ENCODE results near the gene GATM. TPM values are rescaled to one million over a fixed set of nuclear protein-coding genes. Genes with fewer than 3 reads are reported as not detected.

GATM gene
- total and polyA plus RNA-seq, 12 donors: 3.6 to 73.2 (median 25.8) TPM

DNA sequence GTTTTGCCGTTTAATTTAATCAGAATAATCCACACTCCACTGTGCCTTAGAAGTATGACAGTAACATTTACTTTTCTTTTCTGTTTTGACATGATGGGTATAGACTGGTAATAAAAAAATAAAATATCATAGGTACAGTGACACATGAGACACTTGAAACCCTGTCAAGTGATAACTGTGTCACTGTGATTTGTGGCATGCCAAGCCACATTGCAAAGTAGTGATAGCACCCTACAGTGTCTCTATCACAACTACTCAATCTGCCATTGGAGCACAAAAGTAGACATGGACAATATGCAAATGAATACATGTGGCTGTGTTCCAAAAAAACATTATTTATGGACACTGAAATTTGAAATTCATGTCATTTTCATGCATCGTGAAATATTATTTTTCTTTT is 22.5 kb downstream of the GATM start:
- Histone ChIP-seq H3K9me3 (replicated peaks in 1 of 3) (no peaks in the 10 kb centered on the region), H3K36me3 (replicated peaks in 1 of 2) (no peaks in the 10 kb centered on the region), H3K27me3 (no peaks in the 10 kb centered on the region), H3K4me3 (no peak overlapping the region), H3K27ac (no peak overlapping the region), H3K4me1 (replicated peaks in 1 of 2) (no peaks in the 10 kb centered on the region)
- 74 to 90% (median 80%) methylated on average over 2 of the region's 2 CpGs for WGBS, 4 donors
- DNase-seq: no peak
- TF ChIP-seq, protein P1, sequence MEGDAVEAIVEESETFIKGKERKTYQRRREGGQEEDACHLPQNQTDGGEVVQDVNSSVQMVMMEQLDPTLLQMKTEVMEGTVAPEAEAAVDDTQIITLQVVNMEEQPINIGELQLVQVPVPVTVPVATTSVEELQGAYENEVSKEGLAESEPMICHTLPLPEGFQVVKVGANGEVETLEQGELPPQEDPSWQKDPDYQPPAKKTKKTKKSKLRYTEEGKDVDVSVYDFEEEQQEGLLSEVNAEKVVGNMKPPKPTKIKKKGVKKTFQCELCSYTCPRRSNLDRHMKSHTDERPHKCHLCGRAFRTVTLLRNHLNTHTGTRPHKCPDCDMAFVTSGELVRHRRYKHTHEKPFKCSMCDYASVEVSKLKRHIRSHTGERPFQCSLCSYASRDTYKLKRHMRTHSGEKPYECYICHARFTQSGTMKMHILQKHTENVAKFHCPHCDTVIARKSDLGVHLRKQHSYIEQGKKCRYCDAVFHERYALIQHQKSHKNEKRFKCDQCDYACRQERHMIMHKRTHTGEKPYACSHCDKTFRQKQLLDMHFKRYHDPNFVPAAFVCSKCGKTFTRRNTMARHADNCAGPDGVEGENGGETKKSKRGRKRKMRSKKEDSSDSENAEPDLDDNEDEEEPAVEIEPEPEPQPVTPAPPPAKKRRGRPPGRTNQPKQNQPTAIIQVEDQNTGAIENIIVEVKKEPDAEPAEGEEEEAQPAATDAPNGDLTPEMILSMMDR (IDR thresholded peaks at IDR 0.05): no peak
- TF ChIP-seq POLR2A (IDR thresholded peaks at IDR 0.05): no peak
- intact Hi-C loops (cut with DNase I): no loop called here

- 87 to 92% (median 92%) methylated on average over 5 of the region's 5 CpGs for WGBS, 4 donors
- H3K27me3 ChIP-seq: no peaks in the 10 kb centered on the region
- no peak for DNase-seq
- H3K4me1 ChIP-seq (replicated peaks in 1 of 2): no peaks in the 10 kb centered on the region
- intact Hi-C loops (cut with DNase I): no loop called here
- no peaks in the 10 kb centered on the region for H3K36me3 ChIP-seq (replicated peaks in 1 of 2)
- H3K9me3 ChIP-seq (replicated peaks in 1 of 3): no peaks in the 10 kb centered on the region
- H3K4me3 ChIP-seq: no peak overlapping the region
- H3K27ac ChIP-seq: no peak overlapping the region
- no peak for TF ChIP-seq POLR2A (IDR thresholded peaks at IDR 0.05)
- TF ChIP-seq, protein P1 (IDR thresholded peaks at IDR 0.05): no peak
These were observed 23.6 kb downstream of the GATM start for GRCh38 chr15:45354711-45355110.

- no peak overlapping the region for H3K4me3 ChIP-seq
- 62 to 79% (median 70%) methylated on average over 2 of the region's 2 CpGs for WGBS, 4 donors
These were observed 27.1 kb downstream of the GATM start for GRCh38 chr15:45351227-45351626.

DNA sequence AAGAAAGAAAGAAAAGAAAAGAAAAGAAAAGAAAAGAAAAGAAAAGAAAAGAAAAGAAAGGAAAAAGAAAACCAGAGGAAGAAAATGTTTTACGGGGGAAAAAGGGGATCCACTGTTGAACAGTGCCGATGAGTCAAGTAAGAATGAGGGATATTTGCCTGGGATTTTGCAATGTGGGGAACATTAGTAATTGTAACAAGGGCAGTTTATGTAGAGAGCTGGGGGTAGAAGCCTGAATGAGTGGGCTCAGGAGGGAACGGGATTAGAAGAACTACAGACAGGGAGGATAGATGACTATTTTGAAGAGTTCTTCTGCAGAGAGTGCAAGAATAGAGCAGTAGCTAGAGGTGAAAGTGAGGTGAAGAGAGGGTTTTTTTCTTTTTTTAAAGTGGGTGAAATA is 28.7 kb downstream of the GATM start:
- 78 to 89% (median 85%) methylated on average over 3 of the region's 3 CpGs for WGBS, 4 donors

More at GRCh38 chr15:45351227-45351626, 27.1 kb downstream of the GATM start:
- no peak for TF ChIP-seq POLR2A (IDR thresholded peaks at IDR 0.05)
- TF ChIP-seq, protein P1 (IDR thresholded peaks at IDR 0.05): no peak
- H3K27me3 ChIP-seq: peaks cover 4% of the 10 kb centered on the region
- no peak overlapping the region for H3K27ac ChIP-seq
- intact Hi-C loops (cut with DNase I): no loop called here
- H3K4me1 ChIP-seq (replicated peaks in 1 of 2): no peaks in the 10 kb centered on the region
- DNase-seq: no peak
- H3K36me3 ChIP-seq (replicated peaks in 1 of 2): no peaks in the 10 kb centered on the region
- no peaks in the 10 kb centered on the region for H3K9me3 ChIP-seq (replicated peaks in 1 of 3)

More for the DNA sequence above, 28.7 kb downstream of the GATM start:
- Histone ChIP-seq H3K36me3 (replicated peaks in 1 of 2) (no peaks in the 10 kb centered on the region), H3K4me3 (no peak overlapping the region), H3K27ac (no peak overlapping the region), H3K9me3 (replicated peaks in 1 of 3) (no peaks in the 10 kb centered on the region), H3K4me1 (replicated peaks in 1 of 2) (no peaks in the 10 kb centered on the region), H3K27me3 (peaks cover 4% of the 10 kb centered on the region)
- DNase-seq: no peak
- intact Hi-C loops (cut with DNase I): no loop called here
- TF ChIP-seq, protein P1 (IDR thresholded peaks at IDR 0.05): no peak
- TF ChIP-seq POLR2A (IDR thresholded peaks at IDR 0.05): no peak

Data from adrenal gland (tissue), 12 donors.